ENCODE data around the gene SCART1. TPM values are rescaled to one million over a fixed set of nuclear protein-coding genes. Genes with fewer than 3 reads are reported as not detected.

Gene SCART1
- total RNA-seq, 1 donor from 2014 or later, result 0.30 TPM

DNA sequence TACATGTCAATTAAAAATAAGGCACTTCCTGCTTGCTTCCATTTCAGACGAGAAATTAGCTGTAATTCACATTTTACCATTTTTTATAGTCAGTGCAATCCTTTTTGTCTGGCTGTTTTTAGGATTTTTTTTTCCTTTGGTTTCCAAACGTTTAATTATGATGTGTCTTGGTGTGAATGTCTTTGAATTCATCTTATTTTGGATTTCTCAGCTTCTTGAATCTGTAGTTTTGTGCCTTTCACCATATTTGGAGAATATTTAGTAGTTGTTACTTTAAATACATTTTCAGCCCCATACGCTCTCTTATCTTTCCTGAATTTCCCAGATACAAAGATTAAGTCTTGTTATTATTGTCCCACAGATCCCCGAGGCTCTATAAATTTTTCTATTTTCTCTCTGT lies 2.4 kb upstream of the SCART1 start:
- DNase-seq (ENCODE audit: missing footprints), result no peak
- intact Hi-C loops (cut with DNase I), result no loop called here
- ATAC-seq, result no peak

DNA sequence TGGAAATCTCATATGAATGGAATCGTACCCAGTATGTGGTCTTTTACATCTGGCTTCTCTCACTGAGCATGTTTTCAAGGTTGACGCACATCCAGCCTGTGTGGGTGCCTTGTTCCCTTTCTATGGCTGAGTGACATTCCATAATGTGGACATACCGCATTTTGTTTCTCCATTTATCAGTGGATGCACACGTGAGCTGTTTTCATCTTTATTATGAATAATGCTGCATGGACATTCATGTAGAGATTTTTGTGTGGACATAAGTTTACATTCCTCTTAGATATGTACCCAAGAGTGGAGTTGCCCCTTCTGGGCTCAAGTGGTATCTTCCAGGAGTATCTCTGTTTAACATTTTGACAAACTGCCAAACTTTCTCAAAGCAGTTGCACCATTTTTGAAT lies 1.3 kb upstream of the SCART1 start:
- ATAC-seq, result no peak
- no peak for DNase-seq (ENCODE audit: missing footprints)
- intact Hi-C loops (cut with DNase I), result no loop called here

DNA sequence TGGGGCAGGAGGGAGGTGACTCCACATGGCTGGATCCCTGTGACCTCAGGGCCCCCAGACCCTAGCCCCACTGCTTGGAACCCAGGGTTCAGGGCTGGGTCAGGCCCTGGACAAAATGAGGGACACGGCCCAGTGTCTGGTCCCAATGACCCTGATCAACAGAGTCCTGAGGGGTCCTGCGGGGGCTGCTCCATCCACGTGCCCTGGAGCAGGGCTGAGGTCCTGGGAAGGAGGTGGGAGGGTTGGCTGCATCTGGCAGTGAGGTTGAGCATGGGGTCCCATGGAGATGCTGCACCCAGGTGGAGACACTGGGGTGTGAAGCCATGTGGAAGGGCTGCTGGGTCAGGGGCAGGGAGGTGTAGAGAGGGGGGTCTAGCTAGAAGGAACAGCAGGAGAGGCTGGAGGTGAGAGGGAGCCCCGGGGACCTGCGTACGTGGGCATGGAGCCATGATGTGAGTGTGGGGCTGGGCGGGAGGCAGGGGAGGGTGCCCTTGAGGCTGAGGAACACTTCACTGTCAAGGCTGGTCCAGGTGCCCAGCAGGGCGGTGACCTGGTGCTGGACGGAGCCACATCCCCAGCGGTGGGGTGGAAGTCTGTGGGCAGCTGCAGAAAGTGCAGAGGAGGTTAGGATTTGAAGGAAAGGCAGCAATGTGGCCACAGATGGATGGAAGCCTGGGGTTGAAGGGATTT lies 604 bp downstream of the SCART1 start:
- DNase-seq (ENCODE audit: missing footprints) (peak; percentile 33), ATAC-seq (no peak)
- intact Hi-C loops (cut with DNase I), result no loop called here

DNA sequence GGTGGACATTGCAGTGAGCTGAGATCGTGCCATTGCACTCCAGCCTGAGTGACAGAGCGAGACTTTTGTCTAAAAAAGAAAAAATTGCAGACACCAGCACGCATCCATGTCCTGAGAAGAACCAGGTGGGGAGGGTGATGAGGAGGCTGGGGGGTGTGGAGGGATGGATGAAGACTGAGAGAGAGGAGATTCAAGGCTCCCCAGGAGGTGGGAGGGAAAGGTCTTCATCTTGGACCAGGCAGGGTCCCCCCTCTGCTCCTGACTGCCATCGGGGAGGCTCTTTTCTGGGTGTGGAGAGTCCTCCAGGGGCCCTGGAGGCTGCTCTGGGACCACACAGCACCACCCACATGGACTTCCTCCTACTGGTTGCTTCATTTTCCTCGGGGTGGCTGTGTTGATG lies 1.5 kb downstream of the SCART1 start:
- no peak for DNase-seq (ENCODE audit: missing footprints)
- ATAC-seq, result no peak
- intact Hi-C loops (cut with DNase I), result no loop called here

- no peak for ATAC-seq
- intact Hi-C loops (cut with DNase I), result no loop called here
- DNase-seq (ENCODE audit: missing footprints), result no peak
These were observed 1.9 kb downstream of the SCART1 start for GRCh38 chr10:133455611-133456031.

- no peak for ATAC-seq
- peak; percentile 48 for DNase-seq (ENCODE audit: missing footprints)
- intact Hi-C loops (cut with DNase I), result no loop called here
These were observed 2.6 kb downstream of the SCART1 start for GRCh38 chr10:133456041-133456951.

DNA sequence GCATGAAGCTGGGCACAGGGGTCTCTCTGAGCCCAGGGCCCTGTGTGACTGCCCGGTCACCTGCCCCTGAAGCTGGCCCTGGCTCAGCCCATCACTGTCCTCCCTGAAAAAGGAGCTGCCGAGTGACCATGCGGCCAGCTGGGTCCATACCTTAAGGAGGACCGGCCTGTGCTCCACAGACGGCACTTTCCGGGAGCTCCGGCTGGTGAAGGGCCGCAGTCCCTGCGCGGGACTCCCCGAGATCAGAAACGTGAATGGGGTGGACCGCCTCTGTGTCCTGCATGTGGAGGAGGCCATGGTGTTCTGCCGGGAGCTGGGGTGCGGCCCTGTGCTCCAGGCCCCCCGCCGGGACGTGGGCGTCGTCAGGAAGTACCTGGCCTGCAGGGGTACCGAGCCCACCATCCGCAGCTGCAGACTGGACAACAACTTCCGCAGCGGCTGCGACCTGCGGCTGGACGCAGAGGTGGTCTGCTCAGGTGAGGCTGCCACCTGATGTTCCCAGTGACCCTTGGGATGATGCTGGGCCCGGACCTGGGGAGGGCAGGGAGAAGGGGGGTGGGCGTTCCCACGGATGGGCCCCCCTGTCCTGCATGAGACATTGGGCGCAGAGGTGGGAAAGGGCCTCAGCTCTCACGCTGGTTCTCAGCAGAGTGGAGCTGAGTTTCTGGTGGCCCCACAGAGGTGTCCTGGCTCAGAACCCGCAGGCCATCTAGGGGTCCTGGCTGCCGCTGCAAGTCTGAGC lies 3.5 kb downstream of the SCART1 start:
- intact Hi-C loops (cut with DNase I), result no loop called here
- ATAC-seq, result no peak
- peak; percentile 35 for DNase-seq (ENCODE audit: missing footprints)

- intact Hi-C loops (cut with DNase I), result no loop called here
- ATAC-seq, result no peak
- no peak for DNase-seq (ENCODE audit: missing footprints)
These were observed 4.4 kb downstream of the SCART1 start for GRCh38 chr10:133458021-133458709.

DNA sequence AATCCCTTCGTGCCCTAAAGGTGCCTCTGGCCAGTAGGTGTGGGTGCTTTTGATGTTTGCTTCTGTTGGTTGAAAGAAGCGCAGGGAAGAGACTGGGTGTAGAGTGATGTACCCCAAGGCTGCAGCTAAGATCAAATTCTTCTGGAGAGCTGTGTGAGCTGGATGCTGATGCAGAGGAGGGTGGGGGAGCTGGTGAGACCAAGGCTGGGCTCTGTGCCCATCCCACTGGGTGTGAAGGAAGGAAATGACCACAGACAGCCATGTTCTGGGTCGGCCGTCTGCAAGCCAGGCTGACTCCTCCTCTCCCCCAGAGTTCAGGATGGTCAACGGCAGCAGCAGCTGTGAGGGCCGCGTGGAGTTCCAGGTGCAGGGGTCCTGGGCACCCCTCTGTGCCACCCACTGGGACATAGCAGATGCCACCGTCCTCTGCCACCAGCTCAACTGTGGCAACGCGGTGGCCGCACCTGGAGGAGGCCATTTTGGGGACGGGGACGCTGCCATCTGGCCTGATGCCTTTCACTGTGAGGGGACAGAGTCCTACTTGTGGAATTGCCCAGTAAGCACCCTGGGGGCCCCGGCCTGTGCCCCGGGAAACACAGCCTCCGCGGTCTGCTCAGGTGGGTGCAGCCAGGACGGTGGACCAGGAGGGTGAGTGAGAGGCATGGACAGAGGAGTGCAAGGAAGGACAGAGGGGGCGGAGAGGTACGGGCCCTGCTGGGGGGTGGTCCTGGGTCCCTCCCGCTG lies 5.1 kb downstream of the SCART1 start:
- intact Hi-C loops (cut with DNase I), result no loop called here
- ATAC-seq, result no peak
- peak; percentile 58 for DNase-seq (ENCODE audit: missing footprints)

DNA sequence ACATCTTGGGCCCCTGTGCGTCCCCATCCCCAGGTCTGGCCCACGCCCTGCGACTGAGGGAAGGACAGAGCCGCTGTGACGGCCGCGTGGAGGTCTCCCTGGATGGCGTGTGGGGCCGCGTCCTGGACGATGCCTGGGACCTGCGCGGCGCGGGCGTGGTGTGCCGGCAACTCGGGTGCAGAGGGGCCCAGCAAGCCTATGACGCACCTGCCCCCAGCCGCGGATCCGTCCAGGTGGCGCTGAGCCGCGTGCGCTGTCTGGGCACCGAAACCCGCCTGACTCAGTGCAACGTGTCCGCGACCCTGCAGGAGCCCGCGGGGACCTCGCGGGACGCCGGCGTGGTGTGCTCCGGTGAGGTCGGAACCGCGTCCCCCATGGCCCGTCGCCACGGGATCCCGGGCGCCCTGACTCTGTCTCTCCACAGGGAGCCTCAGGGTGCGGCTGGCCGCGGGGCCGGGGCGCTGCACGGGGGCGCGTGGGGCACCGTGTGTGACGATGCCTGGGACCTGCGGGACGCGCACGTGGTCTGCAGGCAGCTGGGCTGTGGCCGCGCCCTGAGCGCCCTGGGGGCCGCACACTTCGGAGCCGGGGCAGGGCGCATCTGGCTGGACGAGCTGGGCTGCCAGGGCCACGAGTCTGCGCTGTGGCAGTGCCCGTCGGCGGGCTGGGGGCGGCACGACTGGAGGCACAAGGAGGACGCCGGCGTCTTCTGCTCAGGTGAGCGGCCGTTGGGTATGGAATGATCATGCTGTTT lies 5.9 kb downstream of the SCART1 start:
- DNase-seq (ENCODE audit: missing footprints), result peak; percentile 48
- no peak for ATAC-seq
- intact Hi-C loops (cut with DNase I), result no loop called here

GRCh38 chr10:133460208-133460769 lies 6.5 kb downstream of the SCART1 start:
- intact Hi-C loops (cut with DNase I), result no loop called here
- ATAC-seq, result no peak

GRCh38 chr10:133461027-133461426 lies 7.3 kb downstream of the SCART1 start:
- ATAC-seq (no peak), DNase-seq (ENCODE audit: missing footprints) (peak; percentile 39)
- intact Hi-C loops (cut with DNase I), result no loop called here

More at GRCh38 chr10:133460208-133460769, 6.5 kb downstream of the SCART1 start:
- no peak for DNase-seq (ENCODE audit: missing footprints)

- intact Hi-C loops (cut with DNase I), result no loop called here
- DNase-seq (ENCODE audit: missing footprints) (peak; percentile 51), ATAC-seq (no peak)
These were observed 8.1 kb downstream of the SCART1 start for GRCh38 chr10:133461841-133462240.

DNA sequence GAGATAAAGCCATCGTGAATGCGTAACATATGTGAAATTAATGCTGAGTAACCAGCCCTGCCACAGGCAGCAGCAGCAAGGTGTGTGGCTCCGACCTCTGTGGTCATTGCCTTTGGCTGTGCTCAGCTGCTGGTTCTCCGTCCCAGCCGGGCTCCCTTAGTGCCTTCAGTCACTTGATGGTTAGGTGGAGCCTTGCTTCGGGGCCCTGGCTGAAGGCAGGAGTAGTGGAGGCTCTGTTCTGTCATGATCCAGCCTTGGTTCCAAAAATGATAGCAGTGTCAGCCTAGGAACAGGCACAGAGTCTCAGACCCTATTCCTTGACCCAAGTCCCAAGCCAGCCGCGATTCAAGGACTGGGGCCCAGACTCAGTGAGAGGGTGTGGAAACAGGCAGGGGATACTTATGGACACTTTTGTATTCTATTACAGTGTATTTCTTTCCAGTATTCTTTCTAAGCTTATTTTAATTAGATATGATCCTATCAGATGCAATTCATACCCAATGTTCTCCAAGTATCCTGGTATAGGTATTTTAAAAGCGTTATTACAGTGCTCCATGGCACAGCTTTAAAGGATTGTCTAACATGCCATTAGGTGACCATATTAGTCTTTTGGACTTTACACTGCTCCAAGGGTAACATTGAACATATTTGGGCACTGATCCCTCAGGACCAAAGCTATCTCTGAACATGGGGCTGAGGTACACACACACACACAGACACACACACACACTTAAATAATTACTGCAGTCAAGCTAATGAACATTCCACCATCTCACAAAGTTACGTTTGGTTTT lies 9.0 kb downstream of the SCART1 start:
- DNase-seq (ENCODE audit: missing footprints) (no peak), ATAC-seq (no peak)
- intact Hi-C loops (cut with DNase I), result no loop called here

DNA sequence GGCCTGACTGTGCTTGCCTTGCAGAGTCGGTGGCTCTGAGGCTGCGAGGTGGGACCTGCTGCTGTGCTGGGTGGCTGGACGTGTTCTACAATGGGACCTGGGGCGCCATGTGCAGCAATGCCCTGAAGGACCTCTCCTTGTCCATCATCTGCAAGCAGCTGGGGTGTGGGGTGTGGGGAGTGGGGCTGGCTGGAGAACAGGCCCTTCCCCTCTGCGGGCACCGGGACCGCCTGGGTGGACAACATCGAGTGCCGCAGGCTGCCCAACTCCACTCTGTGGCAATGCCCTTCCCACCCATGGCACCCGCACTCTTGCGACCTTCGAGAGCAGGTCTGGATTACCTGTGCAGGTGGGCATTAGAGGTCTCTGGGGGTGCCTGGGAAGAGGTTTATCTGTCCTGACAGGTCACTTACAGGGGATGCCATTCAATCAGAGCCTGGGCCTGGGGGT lies 10.9 kb downstream of the SCART1 start:
- DNase-seq (ENCODE audit: missing footprints) (peak; percentile 56), ATAC-seq (no peak)
- intact Hi-C loops (cut with DNase I), result no loop called here

DNA sequence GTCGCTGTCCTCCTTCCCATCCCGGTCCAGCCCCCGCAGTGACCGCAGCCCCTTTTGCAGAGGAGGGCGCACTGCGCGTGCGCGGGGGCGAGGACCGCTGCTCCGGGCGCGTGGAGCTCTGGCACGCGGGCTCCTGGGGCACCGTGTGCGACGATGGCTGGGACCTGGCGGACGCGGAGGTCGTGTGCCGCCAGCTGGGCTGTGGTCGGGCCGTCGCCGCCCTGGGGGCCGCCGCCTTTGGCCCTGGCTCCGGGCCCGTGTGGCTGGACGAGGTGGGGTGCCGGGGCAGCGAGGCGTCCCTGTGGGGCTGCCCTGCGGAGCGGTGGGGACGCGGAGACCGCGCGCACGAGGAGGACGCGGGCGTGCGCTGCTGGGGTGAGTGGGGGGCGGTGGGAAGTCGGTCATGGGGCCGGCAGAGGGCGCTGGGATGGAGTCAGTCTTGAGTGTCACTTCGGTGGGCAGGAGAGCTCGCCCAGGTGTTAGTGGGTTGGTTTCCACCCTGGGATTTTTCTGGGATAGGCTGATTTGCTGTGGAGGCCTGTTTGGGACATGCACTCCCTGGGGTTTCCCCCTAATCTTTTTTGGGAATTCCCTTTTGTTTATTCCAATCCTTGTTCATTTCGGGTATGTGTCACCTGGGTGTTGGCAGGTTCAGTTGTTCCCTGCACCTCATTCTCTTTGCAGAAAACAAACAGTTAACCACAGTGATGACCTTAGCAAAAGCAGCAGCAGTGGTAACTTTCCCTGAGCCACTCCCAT lies 11.6 kb downstream of the SCART1 start:
- intact Hi-C loops (cut with DNase I), result no loop called here
- DNase-seq (ENCODE audit: missing footprints) (no peak), ATAC-seq (no peak)

Data from Right ventricle myocardium inferior (tissue), 1 donor.